H1 (cell line): Measurements from ENCODE around the gene KCNN4.

ENCODE experiments used
- CEBPB ChIP-seq: IDR thresholded peaks from 2 replicates; pipeline ENCODE4 v1.6.1; 2012; ENCODE audit warnings: low read depth, low read length
- CHD1 ChIP-seq: IDR thresholded peaks from 2 replicates; pipeline ENCODE4 v1.6.1; 2012; ENCODE audit warnings: low read depth, low read length, improper control_type of control experiment
- EZH2 ChIP-seq: fragments of 200-600 bp; sonication (generic); IDR thresholded peaks from 2 replicates; pipeline ENCODE4 v1.7.1; 2012; ENCODE audit warnings: low read depth, mild to moderate bottlenecking, moderate library complexity, low read length, inconsistent platforms; ENCODE audit not compliant: severe bottlenecking
- POLR2A ChIP-seq, 2 experiments: IDR thresholded peaks; 1 replicate in 1 of 2; 2 replicates in 1 of 2; pipeline ENCODE4 v1.6.1; 2011; ENCODE audit warnings: low read depth in 2 of 2, low read length in 2 of 2, mild to moderate bottlenecking in 2 of 2; ENCODE audit errors: control extremely low read depth in 1 of 2
- POLR2AphosphoS5 ChIP-seq: IDR thresholded peaks from 2 replicates; pipeline ENCODE4 v1.6.1; 2011; ENCODE audit warnings: low read depth, low read length
- RAD21 ChIP-seq, 2 experiments: IDR thresholded peaks in 1 of 2; conservative IDR thresholded peaks in 1 of 2; 2 replicates each; pipeline ENCODE4 v1.6.1; 2011; ENCODE audit warnings: low read depth in 2 of 2, low read length in 2 of 2, improper control_type of control experiment in 1 of 2, inconsistent platforms in 1 of 2, mild to moderate bottlenecking in 1 of 2, moderate library complexity in 1 of 2
- SP2 ChIP-seq: IDR thresholded peaks from 2 replicates; pipeline ENCODE4 v1.6.1; 2012; ENCODE audit warnings: mild to moderate bottlenecking, low read length, inconsistent platforms
- ZNF274 ChIP-seq: IDR thresholded peaks from 2 replicates; pipeline ENCODE4 v1.7.0; 2012; ENCODE audit warnings: low read length, borderline replicate concordance; ENCODE audit errors: extremely low read depth
- TF ChIP-seq, protein P1 (sequence below), 3 experiments: IDR thresholded peaks; 1 replicate in 2 of 3; 2 replicates in 1 of 3; pipeline versions ENCODE4 v1.5.1 to v1.6.1; 2011; ENCODE audit warnings: low read length in 3 of 3, mild to moderate bottlenecking in 3 of 3, inconsistent platforms in 2 of 3, low read depth in 1 of 3, moderate library complexity in 1 of 3; ENCODE audit not compliant: insufficient read depth in 1 of 3; ENCODE audit errors: control extremely low read depth in 1 of 3
- TF ChIP-seq, protein P2 (sequence below): IDR thresholded peaks from 2 replicates; pipeline ENCODE4 v1.6.1; 2012; ENCODE audit warnings: low read length, inconsistent platforms

DNA sequence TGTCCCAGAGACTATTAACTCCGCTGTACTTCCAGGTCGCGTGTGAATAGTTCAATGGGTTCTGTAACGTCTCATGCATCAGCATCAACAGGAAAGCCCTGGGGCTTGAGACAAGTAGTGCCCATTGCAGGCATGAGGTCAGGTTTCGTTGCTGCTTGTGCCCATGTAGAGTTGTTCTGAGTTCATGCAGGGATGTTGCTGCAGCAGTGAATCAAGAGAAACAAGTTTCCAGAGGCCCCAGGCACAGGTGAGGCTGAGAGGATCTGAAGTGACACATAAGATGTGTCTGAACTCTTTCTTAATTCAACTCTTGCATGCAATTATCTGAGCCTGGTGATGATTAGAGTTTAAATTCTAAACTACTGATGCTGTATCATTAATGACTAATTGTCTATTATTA is 37.7 kb upstream of the KCNN4 start:
- TF ChIP-seq RAD21 (IDR thresholded peaks at IDR 0.05 in 1 of 2, conservative IDR thresholded peaks at IDR 0.05 in 1 of 2; ENCODE audit: low read depth in 2 of 2, low read length in 2 of 2) (no peak), POLR2AphosphoS5 (no peak), CEBPB (no peak), POLR2A (IDR thresholded peaks at IDR 0.05; ENCODE audit: control extremely low read depth in 1 of 2, low read depth in 2 of 2, low read length in 2 of 2) (no peak), SP2 (no peak), EZH2 (no peak), CHD1 (no peak), ZNF274 (no peak)
- TF ChIP-seq, protein P1, sequence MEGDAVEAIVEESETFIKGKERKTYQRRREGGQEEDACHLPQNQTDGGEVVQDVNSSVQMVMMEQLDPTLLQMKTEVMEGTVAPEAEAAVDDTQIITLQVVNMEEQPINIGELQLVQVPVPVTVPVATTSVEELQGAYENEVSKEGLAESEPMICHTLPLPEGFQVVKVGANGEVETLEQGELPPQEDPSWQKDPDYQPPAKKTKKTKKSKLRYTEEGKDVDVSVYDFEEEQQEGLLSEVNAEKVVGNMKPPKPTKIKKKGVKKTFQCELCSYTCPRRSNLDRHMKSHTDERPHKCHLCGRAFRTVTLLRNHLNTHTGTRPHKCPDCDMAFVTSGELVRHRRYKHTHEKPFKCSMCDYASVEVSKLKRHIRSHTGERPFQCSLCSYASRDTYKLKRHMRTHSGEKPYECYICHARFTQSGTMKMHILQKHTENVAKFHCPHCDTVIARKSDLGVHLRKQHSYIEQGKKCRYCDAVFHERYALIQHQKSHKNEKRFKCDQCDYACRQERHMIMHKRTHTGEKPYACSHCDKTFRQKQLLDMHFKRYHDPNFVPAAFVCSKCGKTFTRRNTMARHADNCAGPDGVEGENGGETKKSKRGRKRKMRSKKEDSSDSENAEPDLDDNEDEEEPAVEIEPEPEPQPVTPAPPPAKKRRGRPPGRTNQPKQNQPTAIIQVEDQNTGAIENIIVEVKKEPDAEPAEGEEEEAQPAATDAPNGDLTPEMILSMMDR (IDR thresholded peaks at IDR 0.05; ENCODE audit: control extremely low read depth in 1 of 3, insufficient read depth in 1 of 3, low read depth in 1 of 3, low read length in 3 of 3), result no peak
- TF ChIP-seq, protein P2, sequence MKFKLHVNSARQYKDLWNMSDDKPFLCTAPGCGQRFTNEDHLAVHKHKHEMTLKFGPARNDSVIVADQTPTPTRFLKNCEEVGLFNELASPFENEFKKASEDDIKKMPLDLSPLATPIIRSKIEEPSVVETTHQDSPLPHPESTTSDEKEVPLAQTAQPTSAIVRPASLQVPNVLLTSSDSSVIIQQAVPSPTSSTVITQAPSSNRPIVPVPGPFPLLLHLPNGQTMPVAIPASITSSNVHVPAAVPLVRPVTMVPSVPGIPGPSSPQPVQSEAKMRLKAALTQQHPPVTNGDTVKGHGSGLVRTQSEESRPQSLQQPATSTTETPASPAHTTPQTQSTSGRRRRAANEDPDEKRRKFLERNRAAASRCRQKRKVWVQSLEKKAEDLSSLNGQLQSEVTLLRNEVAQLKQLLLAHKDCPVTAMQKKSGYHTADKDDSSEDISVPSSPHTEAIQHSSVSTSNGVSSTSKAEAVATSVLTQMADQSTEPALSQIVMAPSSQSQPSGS, result no peak
